Endothelial cell of umbilical vein (primary cell): ENCODE data around the gene CILP2. TPM values are rescaled to one million over a fixed set of nuclear protein-coding genes. Genes with fewer than 3 reads are reported as not detected.

Experiments used
- BruUV-seq: library from RNA; stranded (reverse); fragments of 400-500 nt; replicated peaks from 2 replicates; lab custom pipeline; 2021; lab: Mats Ljungman, UMichigan
- CTCF ChIA-PET: fragments of 300-600, 350-600 bp; sonication (Branson Sonifier 250); formaldehyde crosslinking; loops from one replicate; lab custom pipeline; 2021; ENCODE audit warnings: antibody characterized with exemption, inconsistent platforms; lab: Charles Lee
- POLR2A ChIA-PET: fragments of 300-600, 350-600 bp; sonication (Branson Sonifier 250); formaldehyde crosslinking; loops from one replicate; lab custom pipeline; 2021; ENCODE audit warnings: antibody characterized with exemption, inconsistent platforms; lab: Charles Lee
- DNase-seq: peaks from one replicate; pipeline ENCODE4 v3.0.0-alpha.2; 2011; ENCODE audit warnings: low read depth, low spot score
- FAIRE-seq: peaks from 2 replicates; lab custom pipeline; 2011; peaks lifted over from hg19 to GRCh38; lab: Jason Lieb, UNC
- H2AFZ ChIP-seq: 2 replicates; pipeline ENCODE4 v1.6.0; 2012; ENCODE audit warnings: low read depth, low read length, control low read depth, inconsistent platforms
- H3K27ac ChIP-seq: 2 replicates; pipeline ENCODE4 v1.5.1; 2011; ENCODE audit warnings: low read depth, mild to moderate bottlenecking, control low read depth, low read length, moderate library complexity; ENCODE audit not compliant: insufficient read depth
- H3K27me3 ChIP-seq, 2 experiments: 2 replicates each; pipeline versions ENCODE4 v1.6.0 to v1.6.1; 2011; ENCODE audit warnings: low read length in 2 of 2, mixed read lengths in 1 of 2; ENCODE audit not compliant: control insufficient read depth in 2 of 2, insufficient read depth in 2 of 2
- H3K36me3 ChIP-seq, 2 experiments: 2 replicates in 1 of 2; 3 replicates in 1 of 2; pipeline ENCODE4 v1.5.1; 2011; ENCODE audit warnings: low read length in 2 of 2, mild to moderate bottlenecking in 1 of 2, moderate library complexity in 1 of 2; ENCODE audit not compliant: control insufficient read depth in 2 of 2, insufficient read depth in 2 of 2; ENCODE audit errors: extremely low read depth in 1 of 2
- H3K4me1 ChIP-seq: 3 replicates; pipeline ENCODE4 v1.5.1; 2011; ENCODE audit warnings: mild to moderate bottlenecking, low read length; ENCODE audit not compliant: control insufficient read depth, insufficient read depth; ENCODE audit errors: extremely low read depth
- H3K4me2 ChIP-seq: 2 replicates; pipeline ENCODE4 v1.6.1; 2011; ENCODE audit warnings: low read length, control low read depth, mixed read lengths; ENCODE audit not compliant: insufficient read depth
- H3K4me3 ChIP-seq, 3 experiments: fragments of 200-600 bp in 1 of 3; sonication (generic), shearing (Covaris generic) in 1 of 3; replicated peaks in 1 of 3; 2 replicates each; pipeline ENCODE4 v1.5.1; 2011 to 2016; ENCODE audit warnings: control low read depth in 3 of 3, low read length in 3 of 3, mild to moderate bottlenecking in 2 of 3, inconsistent platforms in 1 of 3, low read depth in 1 of 3, moderate library complexity in 1 of 3; ENCODE audit not compliant: insufficient read depth in 1 of 3
- H3K79me2 ChIP-seq: 2 replicates; pipeline ENCODE4 v1.6.0; 2012; ENCODE audit warnings: low read length, inconsistent platforms; ENCODE audit not compliant: control insufficient read depth, insufficient read depth
- H3K9ac ChIP-seq: replicated peaks from 2 replicates; pipeline ENCODE3; 2011; ENCODE audit warnings: low read length, control low read depth; ENCODE audit not compliant: insufficient read depth; ENCODE audit errors: extremely low read depth
- H3K9me1 ChIP-seq: replicated peaks from 3 replicates; pipeline ENCODE4 v1.6.0; 2011; ENCODE audit warnings: mild to moderate bottlenecking, low read length; ENCODE audit not compliant: control insufficient read depth, insufficient read depth; ENCODE audit errors: extremely low read depth
- H3K9me3 ChIP-seq: replicated peaks from 2 replicates; pipeline ENCODE4 v1.5.1; 2012; ENCODE audit warnings: low read length, inconsistent platforms; ENCODE audit not compliant: control insufficient read depth, insufficient read depth
- H4K20me1 ChIP-seq: replicated peaks from 2 replicates; pipeline ENCODE3; 2011; ENCODE audit warnings: mild to moderate bottlenecking, low read length; ENCODE audit not compliant: control insufficient read depth, insufficient read depth; ENCODE audit errors: extremely low read depth
- CTCF ChIP-seq, 2 donors: IDR thresholded peaks; 1 replicate in 1 of 2; 2 replicates in 1 of 2; pipeline ENCODE4 v1.5.1; 2011; ENCODE audit warnings: low read length in 2 of 2, mild to moderate bottlenecking in 2 of 2, moderate library complexity in 2 of 2, control low read depth in 1 of 2, inconsistent platforms in 1 of 2, low read depth in 1 of 2; ENCODE audit not compliant: insufficient read depth in 1 of 2; ENCODE audit errors: extremely low read depth in 1 of 2
- EZH2 ChIP-seq: IDR thresholded peaks from 2 replicates; pipeline ENCODE4 v1.6.1; 2012; ENCODE audit warnings: borderline replicate concordance, low read depth, mild to moderate bottlenecking, moderate library complexity, low read length, inconsistent platforms; ENCODE audit not compliant: severe bottlenecking
- FOS ChIP-seq: IDR thresholded peaks from 2 replicates; pipeline ENCODE4 v1.6.1; 2011; ENCODE audit warnings: mild to moderate bottlenecking, low read length, moderate library complexity, borderline replicate concordance; ENCODE audit not compliant: insufficient read depth
- GATA2 ChIP-seq: IDR thresholded peaks from 2 replicates; pipeline ENCODE4 v1.7.0; 2011; ENCODE audit warnings: low read depth, mild to moderate bottlenecking, moderate library complexity, mixed read lengths, low read length; ENCODE audit not compliant: insufficient read length, insufficient read depth
- JUN ChIP-seq: IDR thresholded peaks from 2 replicates; pipeline ENCODE4 v1.6.1; 2011; ENCODE audit warnings: borderline replicate concordance, low read depth; ENCODE audit not compliant: insufficient read length, insufficient read depth
- MAX ChIP-seq: IDR thresholded peaks from 2 replicates; pipeline ENCODE4 v1.6.1; 2011; ENCODE audit not compliant: insufficient read depth, insufficient read length
- MYC ChIP-seq: IDR thresholded peaks from one replicate; pipeline ENCODE4 v1.6.1; 2011; ENCODE audit warnings: mild to moderate bottlenecking, low read depth, low read length
- POLR2A ChIP-seq: IDR thresholded peaks from 2 replicates; pipeline ENCODE4 v1.6.1; 2012; ENCODE audit warnings: low read depth, mild to moderate bottlenecking, control low read depth, low read length
- POLR2AphosphoS5 ChIP-seq: IDR thresholded peaks from 2 replicates; pipeline ENCODE4 v1.6.1; 2012; ENCODE audit warnings: low read depth, mild to moderate bottlenecking, control low read depth, low read length, moderate library complexity; ENCODE audit not compliant: insufficient read depth
- dilution Hi-C: fragments of 300-500 bp; cut with MboI; formaldehyde crosslinking; loops from one replicate; pipeline ENCODE4 v1.15.0; 2019; ENCODE audit warnings: low sequenced_read_pairs; ENCODE audit not compliant: extremely low pct_ligation_motif_present
- intact Hi-C: fragments of 100-400 bp; cut with micrococcal nuclease; formaldehyde crosslinking; loops from one replicate; pipeline ENCODE4 v1.10.0; 2022
- polyA plus RNA-seq, 4 experiments: library from polyadenylated mRNA; depleted of rRNA in 3 of 4; stranded (reverse) in 3 of 4; unstranded in 1 of 4; fragments of >200 nt; gene quantifications; 2 replicates each; pipeline versions ENCODE4 v1.2.1 to v1.2.3, GENCODE V29; 2011 to 2012; ENCODE audit warnings: missing spikeins in 1 of 4
- total RNA-seq: library from RNA; stranded (reverse); gene quantifications from 2 replicates; pipeline ENCODE4 v1.2.3, GENCODE V29; 2021

Gene CILP2
- total and polyA plus RNA-seq, 2 donors (not counting 3 experiments of a cell fraction or from before 2014, with no cell fraction given): 0.01 TPM; not detected in 1

- FAIRE-seq: no peak
- Histone ChIP-seq H2AFZ (no peak overlapping the region), H3K9me1 (no peaks in the 10 kb centered on the region), H3K4me2 (no peak overlapping the region), H3K9ac (no peak overlapping the region), H3K36me3 (no peaks in the 10 kb centered on the region), H3K4me3 (no peak overlapping the region), H3K9me3 (no peaks in the 10 kb centered on the region), H3K27me3 (no peaks in the 10 kb centered on the region), H4K20me1 (no peaks in the 10 kb centered on the region), H3K4me1 (no peaks in the 10 kb centered on the region), H3K79me2 (no peaks in the 10 kb centered on the region), H3K27ac (no peak overlapping the region)
- no TSS peak for BruUV-seq
- ChIA-PET POLR2A (no interaction called here), CTCF (no interaction called here)
- DNase-seq: no peak
- dilution Hi-C loops (no loop called here), intact Hi-C loops (no loop called here)
- TF ChIP-seq POLR2A (no peak), POLR2AphosphoS5 (no peak), CTCF (IDR thresholded peaks at IDR 0.05; ENCODE audit: extremely low read depth in 1 of 2, insufficient read depth in 1 of 2, low read depth in 1 of 2, low read length in 2 of 2) (no peak), FOS (no peak), GATA2 (no peak), MYC (no peak), EZH2 (no peak), JUN (no peak), MAX (no peak)
Measured at GRCh38 chr19:19579533-19580361, 41.7 kb downstream of the CILP2 start.
